BLaER1 treated with 17β-estradiol and CSF1 and Interleukin-3, amounts not matched to agents 10 nM and 100 nM (cell line): Measurements from ENCODE around the gene GPR89A.
"Not testable (repeated sequence)": the region's sequence is repeated elsewhere in the genome, so short reads cannot be mapped to it uniquely, and the experiment has no call there.

ENCODE experiments used
- H3K27ac ChIP-seq, 11 experiments: shearing (Covaris generic); formaldehyde crosslinking; 2 replicates each; pipeline ENCODE4 v1.8.1; 2022
- H3K27me3 ChIP-seq, 11 experiments: shearing (Covaris generic); formaldehyde crosslinking; 2 replicates each; pipeline ENCODE4 v1.8.1; 2022
- H3K36me3 ChIP-seq, 11 experiments: shearing (Covaris generic); formaldehyde crosslinking; 2 replicates each; pipeline ENCODE4 v1.8.1; 2022
- H3K4me1 ChIP-seq, 10 experiments: shearing (Covaris generic); formaldehyde crosslinking; 2 replicates each; pipeline ENCODE4 v1.8.1; 2022
- H3K4me2 ChIP-seq, 11 experiments: shearing (Covaris generic); formaldehyde crosslinking; 2 replicates each; pipeline ENCODE4 v1.8.1; 2022
- H3K4me3 ChIP-seq, 10 experiments: shearing (Covaris generic); formaldehyde crosslinking; 2 replicates each; pipeline ENCODE4 v1.8.1; 2022
- H3K9ac ChIP-seq, 11 experiments: shearing (Covaris generic); formaldehyde crosslinking; 2 replicates each; pipeline ENCODE4 v1.8.1; 2022
- H3K9me3 ChIP-seq, 11 experiments: shearing (Covaris generic); formaldehyde crosslinking; replicated peaks in 1 of 11; 2 replicates each; pipeline ENCODE4 v1.8.1; 2022
- H4K20me1 ChIP-seq, 11 experiments: shearing (Covaris generic); formaldehyde crosslinking; 2 replicates each; pipeline ENCODE4 v1.8.1; 2022
- Cebpa-rat ChIP-seq, 11 experiments: shearing (Covaris generic); IDR thresholded peaks; 2 replicates each; pipeline ENCODE4 v1.8.1; 2022

The GPR89A gene

GRCh38 chr1:145641886-145642285 is 34.1 kb downstream of the GPR89A start:
- H3K27me3 ChIP-seq, H4K20me1 ChIP-seq, H3K9me3 ChIP-seq: not testable (repeated sequence)

GRCh38 chr1:145643990-145644389 is 36.2 kb downstream of the GPR89A start:
- not testable (repeated sequence) for H3K4me3 ChIP-seq, H3K9ac ChIP-seq, H3K9me3 ChIP-seq, H3K4me2 ChIP-seq, H3K27ac ChIP-seq, H3K36me3 ChIP-seq, H3K4me1 ChIP-seq, H3K27me3 ChIP-seq, H4K20me1 ChIP-seq

More at GRCh38 chr1:145641886-145642285, 34.1 kb downstream of the GPR89A start:
- not testable (repeated sequence) for H3K4me1 ChIP-seq, H3K9ac ChIP-seq, H3K4me2 ChIP-seq, H3K27ac ChIP-seq, H3K36me3 ChIP-seq, H3K4me3 ChIP-seq

GRCh38 chr1:145656245-145656943 is 48.6 kb downstream of the GPR89A start:
- not testable (repeated sequence) for H3K27me3 ChIP-seq, H3K9ac ChIP-seq, H3K4me1 ChIP-seq, H3K27ac ChIP-seq, H3K36me3 ChIP-seq, H3K9me3 ChIP-seq, H4K20me1 ChIP-seq, H3K4me3 ChIP-seq, H3K4me2 ChIP-seq

- H4K20me1 ChIP-seq, H3K4me1 ChIP-seq, H3K27ac ChIP-seq, H3K27me3 ChIP-seq, H3K9me3 ChIP-seq, H3K4me3 ChIP-seq, H3K4me2 ChIP-seq, H3K9ac ChIP-seq, H3K36me3 ChIP-seq: not testable (repeated sequence)
These were observed 54.7 kb downstream of the GPR89A start for GRCh38 chr1:145662502-145662901.

- H4K20me1 ChIP-seq, H3K4me2 ChIP-seq, H3K9ac ChIP-seq, H3K4me1 ChIP-seq, H3K36me3 ChIP-seq, H3K27ac ChIP-seq, H3K9me3 ChIP-seq, H3K4me3 ChIP-seq, H3K27me3 ChIP-seq: not testable (repeated sequence)
These were observed 57.2 kb downstream of the GPR89A start for GRCh38 chr1:145665015-145665414.

- H3K27ac ChIP-seq, H4K20me1 ChIP-seq, H3K4me3 ChIP-seq, H3K4me2 ChIP-seq, H3K9me3 ChIP-seq, H3K36me3 ChIP-seq, H3K27me3 ChIP-seq, H3K9ac ChIP-seq, H3K4me1 ChIP-seq: not testable (repeated sequence)
These were observed 63.4 kb downstream of the GPR89A start for GRCh38 chr1:145670995-145671745.

GRCh38 chr1:145673217-145673616 is 65.4 kb downstream of the GPR89A start:
- not testable (repeated sequence) for H3K27ac ChIP-seq, H3K4me1 ChIP-seq, H4K20me1 ChIP-seq, H3K4me3 ChIP-seq, H3K9me3 ChIP-seq, H3K9ac ChIP-seq, H3K4me2 ChIP-seq, H3K27me3 ChIP-seq, H3K36me3 ChIP-seq

GRCh38 chr1:145684858-145685257 is 77.1 kb downstream of the GPR89A start:
- H3K27ac ChIP-seq, H3K9ac ChIP-seq, H3K4me3 ChIP-seq, H3K9me3 ChIP-seq, H3K4me2 ChIP-seq, H3K36me3 ChIP-seq, H3K27me3 ChIP-seq, H3K4me1 ChIP-seq, H4K20me1 ChIP-seq: not testable (repeated sequence)

GRCh38 chr1:145686078-145686477 is 78.3 kb downstream of the GPR89A start:
- H3K9ac ChIP-seq, H3K27me3 ChIP-seq, H3K27ac ChIP-seq, H3K4me2 ChIP-seq, H4K20me1 ChIP-seq, H3K4me3 ChIP-seq, H3K36me3 ChIP-seq, H3K9me3 ChIP-seq: not testable (repeated sequence)
- H3K4me1 ChIP-seq = peaks cover 12 to 18% (median 15%) of the 10 kb centered on the region in 10 experiments

GRCh38 chr1:145688328-145688727 is 80.5 kb downstream of the GPR89A start:
- H3K36me3 ChIP-seq = no peaks in the 10 kb centered on the region
- no peak overlapping the region for H3K4me2 ChIP-seq
- TF ChIP-seq Cebpa-rat (IDR thresholded peaks at IDR 0.05) = no peak
- no peaks in the 10 kb centered on the region for H3K9me3 ChIP-seq
- no peaks in the 10 kb centered on the region; a peak in 1 of 22 replicates for H4K20me1 ChIP-seq
- peaks cover 18 to 21% (median 19%) of the 10 kb centered on the region in 10 experiments for H3K4me1 ChIP-seq
- H3K9ac ChIP-seq = no peak overlapping the region
- H3K4me3 ChIP-seq = no peak overlapping the region
- no peak overlapping the region for H3K27ac ChIP-seq
- H3K27me3 ChIP-seq = no peaks in the 10 kb centered on the region
